Thyroid gland (tissue), 4 donors: ENCODE results near the gene PHLPP1. TPM values are rescaled to one million over a fixed set of nuclear protein-coding genes. Genes with fewer than 3 reads are reported as not detected.

Experiments used
- DNase-seq, 2 donors: peaks; one replicate each; pipeline ENCODE4 v3.0.0-alpha.2; 2019
- H3K27ac ChIP-seq, 3 donors: fragments of 200-600 bp; sonication (generic); 1 replicate in 2 of 3; 2 replicates in 1 of 3; pipeline ENCODE4 v1.5.1; 2016 to 2019; ENCODE audit warnings: mild to moderate bottlenecking in 1 of 3, moderate library complexity in 1 of 3
- H3K27me3 ChIP-seq: fragments of 200-600 bp; sonication (generic); one replicate; pipeline ENCODE4 v1.5.1; 2019
- H3K36me3 ChIP-seq, 2 donors: fragments of 200-600 bp; sonication (generic); one replicate each; pipeline ENCODE4 v1.5.1; 2016 to 2019
- H3K4me1 ChIP-seq, 2 donors: fragments of 200-600 bp; sonication (generic); one replicate each; pipeline ENCODE4 v1.5.1; 2017 to 2019
- H3K4me3 ChIP-seq, 3 donors: fragments of 200-600 bp; sonication (generic); replicated peaks in 1 of 3; 1 replicate in 2 of 3; 2 replicates in 1 of 3; pipeline ENCODE4 v1.5.1; 2016; ENCODE audit warnings: mild to moderate bottlenecking in 1 of 3
- H3K9me3 ChIP-seq: fragments of 200-600 bp; sonication (generic); one replicate; pipeline ENCODE4 v1.5.1; 2017
- CTCF ChIP-seq, 6 experiments: fragments of 200-600 bp in 3 of 6; fragments of 450-650 bp in 3 of 6; sonication (generic) in 3 of 6; IDR thresholded peaks; one replicate each; pipeline ENCODE4 v1.5.1; 2016 to 2019; ENCODE audit warnings: antibody characterized with exemption in 6 of 6, mild to moderate bottlenecking in 2 of 6, inconsistent platforms in 1 of 6, moderate library complexity in 1 of 6
- POLR2A ChIP-seq, 2 donors: fragments of 450-650 bp; IDR thresholded peaks; one replicate each; pipeline ENCODE4 v1.6.1; 2017; ENCODE audit warnings: antibody characterized with exemption in 2 of 2, mild to moderate bottlenecking in 2 of 2, moderate library complexity in 1 of 2
- WGBS, 2 donors: methylation state at CpG; one replicate each; pipeline ENCODE4 v1.1.5; 2017; 5-methylcytosine and 5-hydroxymethylcytosine counted together
- intact Hi-C: fragments of 100-400 bp; cut with DNase I; formaldehyde crosslinking; loops from one replicate; pipeline ENCODE4 v1.15.1; 2023
- total RNA-seq, 4 donors: library from RNA; depleted of rRNA; stranded (reverse); fragments of >200 nt; gene quantifications; one replicate each; pipeline ENCODE4 v1.2.3, GENCODE V29; 2016

PHLPP1 gene
- total RNA-seq, 4 donors from 2014 or later: 14.6 to 22.7 (median 20.4) TPM

DNA sequence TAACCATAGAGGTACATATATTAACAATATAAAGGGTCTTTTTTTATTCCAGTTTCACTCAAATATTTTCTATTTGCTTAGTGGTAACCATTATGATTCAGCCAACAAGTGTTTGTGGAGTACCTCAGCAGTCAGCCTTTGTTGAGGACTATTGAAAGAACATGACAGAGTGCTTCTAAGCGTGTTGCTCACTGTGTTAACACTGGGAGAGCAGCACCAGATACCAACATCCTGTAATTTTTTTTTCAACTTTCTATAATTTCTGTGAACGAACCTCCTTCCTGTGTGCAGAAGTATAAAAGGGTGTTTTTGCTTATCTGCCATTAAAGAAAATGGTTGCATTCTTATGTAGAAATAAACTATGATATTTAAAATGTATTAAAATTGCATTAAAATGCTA lies 239.0 kb downstream of the PHLPP1 start:
- no peaks in the 10 kb centered on the region for H3K27me3 ChIP-seq
- 42 to 46% methylated on average over 2 of the region's 2 CpGs for WGBS, 2 donors
- H3K9me3 ChIP-seq: no peaks in the 10 kb centered on the region
- no peak overlapping the region for H3K27ac ChIP-seq
- TF ChIP-seq POLR2A (IDR thresholded peaks at IDR 0.05) (no peak), CTCF (IDR thresholded peaks at IDR 0.05) (no peak)
- no peaks in the 10 kb centered on the region for H3K36me3 ChIP-seq
- no peak for DNase-seq
- peaks cover 0 to 6% of the 10 kb centered on the region in 2 donors for H3K4me1 ChIP-seq
- no peak overlapping the region for H3K4me3 ChIP-seq
- intact Hi-C loops: no loop called here

DNA sequence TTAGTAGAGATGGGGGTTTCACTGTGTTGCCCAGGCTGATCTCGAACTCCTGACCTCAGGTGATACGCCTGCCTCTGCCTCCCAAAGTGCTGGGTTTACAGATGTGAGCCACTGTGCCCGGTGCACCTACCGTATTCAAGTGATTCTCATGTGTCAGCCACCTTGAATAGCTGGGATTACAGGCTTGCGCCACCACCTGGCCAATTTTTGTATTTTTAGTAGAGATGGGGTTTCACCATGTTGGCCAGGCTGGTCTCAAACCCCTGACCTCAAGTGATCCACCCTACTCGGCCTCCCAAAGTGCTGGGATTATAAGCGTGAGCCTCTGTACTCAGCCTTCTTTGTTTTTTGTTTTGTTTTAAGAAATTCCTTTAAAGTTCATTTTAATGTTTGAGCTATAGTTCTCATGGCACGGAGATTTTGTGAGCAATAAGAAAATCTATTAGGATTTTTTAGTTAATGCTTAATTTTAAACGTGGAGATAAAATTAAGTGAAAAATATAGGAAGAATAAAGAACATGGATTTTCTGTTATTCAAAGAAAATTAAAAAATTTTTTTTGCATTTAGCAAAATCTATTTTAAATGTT lies 242.6 kb downstream of the PHLPP1 start:
- peaks cover 0 to 6% of the 10 kb centered on the region in 2 donors for H3K4me1 ChIP-seq
- no peak overlapping the region for H3K27ac ChIP-seq
- H3K9me3 ChIP-seq: no peaks in the 10 kb centered on the region
- TF ChIP-seq POLR2A (IDR thresholded peaks at IDR 0.05) (no peak), CTCF (IDR thresholded peaks at IDR 0.05) (peak in 3 of 6 experiments; percentile 34 to 51 (median 48))
- no peak overlapping the region for H3K4me3 ChIP-seq
- peak; percentile 19 to 38 for DNase-seq
- intact Hi-C loops: no loop called here
- WGBS, 2 donors: 84% methylated on average over 9 of the region's 9 CpGs
- H3K27me3 ChIP-seq: no peaks in the 10 kb centered on the region
- H3K36me3 ChIP-seq: no peaks in the 10 kb centered on the region

DNA sequence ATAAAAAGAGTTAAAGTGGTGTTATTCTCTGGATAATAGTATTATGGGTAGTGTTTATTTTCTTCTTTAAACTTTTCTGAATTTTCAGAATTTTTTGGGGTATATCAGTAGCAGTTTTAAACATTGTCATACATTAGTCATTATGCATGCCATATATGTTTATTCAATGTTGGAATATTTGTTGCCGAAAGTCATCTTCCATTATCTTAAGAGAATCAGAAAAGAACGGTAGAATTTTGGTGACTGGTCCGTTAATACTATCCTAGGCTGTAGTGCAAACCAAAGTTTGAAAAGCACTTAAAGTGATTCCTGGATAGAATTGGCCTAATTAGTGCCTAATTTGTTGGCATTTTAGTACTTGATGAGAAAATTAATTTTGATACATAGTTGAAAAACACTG lies 244.1 kb downstream of the PHLPP1 start:
- no peaks in the 10 kb centered on the region for H3K9me3 ChIP-seq
- peaks cover 4 to 5% of the 10 kb centered on the region in 2 donors for H3K36me3 ChIP-seq
- H3K27me3 ChIP-seq: no peaks in the 10 kb centered on the region
- WGBS, 2 donors: 97% methylated on average over 3 of the region's 3 CpGs
- no peak overlapping the region for H3K4me3 ChIP-seq
- intact Hi-C loops: no loop called here
- no peak overlapping the region for H3K27ac ChIP-seq
- no peak for DNase-seq
- H3K4me1 ChIP-seq: no peaks in the 10 kb centered on the region
- no peak for TF ChIP-seq POLR2A (IDR thresholded peaks at IDR 0.05)
- TF ChIP-seq CTCF (IDR thresholded peaks at IDR 0.05): no peak

DNA sequence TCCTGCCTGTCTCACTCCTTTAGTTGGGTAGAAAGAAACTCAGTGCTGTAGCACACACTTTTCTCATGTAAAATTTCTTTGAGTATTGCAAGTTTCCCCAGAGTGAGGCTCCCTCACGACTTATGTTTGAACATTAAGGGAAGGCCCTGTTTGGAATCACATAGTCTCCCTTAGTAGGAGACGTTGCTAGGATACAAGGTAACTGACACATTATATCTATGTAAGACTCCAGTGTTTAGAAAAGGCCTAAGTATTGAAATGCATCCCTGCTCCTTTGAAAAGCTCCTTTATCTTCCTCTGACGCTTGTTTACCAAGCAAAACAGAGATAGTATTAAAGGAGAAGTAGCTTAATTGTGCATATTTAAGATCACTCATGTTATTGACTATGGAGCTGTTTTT lies 248.2 kb downstream of the PHLPP1 start:
- Histone ChIP-seq H3K27me3 (no peaks in the 10 kb centered on the region), H3K4me1 (no peaks in the 10 kb centered on the region), H3K27ac (no peak overlapping the region), H3K4me3 (no peak overlapping the region), H3K36me3 (peaks cover 4 to 5% of the 10 kb centered on the region in 2 donors), H3K9me3 (no peaks in the 10 kb centered on the region)
- 85 to 88% methylated on average over 3 of the region's 3 CpGs for WGBS, 2 donors
- TF ChIP-seq POLR2A (IDR thresholded peaks at IDR 0.05): no peak
- no peak for TF ChIP-seq CTCF (IDR thresholded peaks at IDR 0.05)
- no peak for DNase-seq
- intact Hi-C loops: no loop called here

DNA sequence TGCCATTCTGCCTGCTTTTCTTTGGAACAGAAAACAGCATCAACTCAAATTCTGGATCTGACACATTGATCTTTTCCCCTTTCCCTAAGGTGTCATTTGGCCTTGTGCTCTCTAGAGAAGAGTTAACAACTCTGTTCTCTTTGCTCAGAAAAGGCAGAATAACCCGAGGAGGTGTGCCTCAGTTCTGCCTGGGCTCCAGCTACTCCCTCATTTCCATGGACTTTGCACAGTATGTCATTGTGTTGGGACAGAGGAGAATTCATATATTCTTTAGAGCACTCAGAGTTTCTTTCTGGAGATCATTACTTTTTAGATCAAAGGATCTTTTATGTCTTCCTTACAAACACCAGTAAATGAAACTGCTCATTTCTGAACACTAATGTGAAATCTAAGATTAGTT lies 249.1 kb downstream of the PHLPP1 start:
- intact Hi-C loops: no loop called here
- WGBS, 2 donors: 81 to 86% methylated on average over 1 of the region's 1 CpG
- H3K36me3 ChIP-seq: peaks cover 4 to 5% of the 10 kb centered on the region in 2 donors
- no peak for TF ChIP-seq POLR2A (IDR thresholded peaks at IDR 0.05)
- no peak for TF ChIP-seq CTCF (IDR thresholded peaks at IDR 0.05)
- no peaks in the 10 kb centered on the region for H3K4me1 ChIP-seq
- DNase-seq: no peak
- H3K4me3 ChIP-seq: no peak overlapping the region
- no peaks in the 10 kb centered on the region for H3K27me3 ChIP-seq
- H3K27ac ChIP-seq: no peak overlapping the region
- H3K9me3 ChIP-seq: no peaks in the 10 kb centered on the region
